Body of pancreas (tissue), 4 donors: Measurements from ENCODE around the gene UBA1. TPM values are rescaled to one million over a fixed set of nuclear protein-coding genes. Genes with fewer than 3 reads are reported as not detected.

Experiments
- ATAC-seq: fragments of 150-250 bp; one replicate; pipeline ENCODE4 v1.9.1; 2016
- DNase-seq, 4 donors: peaks; one replicate each; pipeline ENCODE4 v3.0.0-alpha.2; 2019
- H3K27ac ChIP-seq, 4 donors: fragments of 200-600 bp; sonication (generic); 1 replicate in 3 of 4; 2 replicates in 1 of 4; pipeline versions ENCODE4 v1.5.1 to v1.6.1; 2016 to 2019; ENCODE audit warnings: mild to moderate bottlenecking in 1 of 4, mixed read lengths in 1 of 4, moderate library complexity in 1 of 4
- H3K27me3 ChIP-seq, 2 donors: fragments of 200-600 bp; sonication (generic); one replicate each; pipeline ENCODE4 v1.6.0; 2016; ENCODE audit warnings: mild to moderate bottlenecking in 1 of 2
- H3K36me3 ChIP-seq, 2 donors: fragments of 200-600 bp; sonication (generic); replicated peaks in 1 of 2; 2 replicates each; pipeline ENCODE4 v1.5.1; 2016; ENCODE audit warnings: low read depth in 2 of 2; ENCODE audit not compliant: insufficient read depth in 1 of 2
- H3K4me1 ChIP-seq: fragments of 200-600 bp; sonication (generic); one replicate; pipeline ENCODE4 v1.6.0; 2016
- H3K4me3 ChIP-seq, 2 donors: fragments of 200-600 bp; sonication (generic); 1 replicate in 1 of 2; 2 replicates in 1 of 2; pipeline ENCODE4 v1.5.1; 2016 to 2019
- H3K9me3 ChIP-seq, 3 donors: fragments of 200-600 bp; sonication (generic); 1 replicate in 2 of 3; 2 replicates in 1 of 3; pipeline ENCODE4 v1.5.1; 2016
- CTCF ChIP-seq, 7 experiments: fragments of 450-650 bp in 4 of 7; fragments of 200-600 bp in 3 of 7; sonication (generic) in 3 of 7; IDR thresholded peaks; one replicate each; pipeline ENCODE4 v1.5.1; 2016 to 2019; ENCODE audit warnings: antibody characterized with exemption in 7 of 7
- POLR2A ChIP-seq, 3 donors: fragments of 450-650 bp; IDR thresholded peaks; one replicate each; pipeline ENCODE4 v1.6.1; 2016; ENCODE audit warnings: antibody characterized with exemption in 3 of 3, mild to moderate bottlenecking in 2 of 3
- WGBS, 2 donors: methylation state at CpG; one replicate each; pipeline ENCODE4 v1.1.5; 2017; 5-methylcytosine and 5-hydroxymethylcytosine counted together
- intact Hi-C: fragments of 100-400 bp; cut with DNase I; formaldehyde crosslinking; loops from one replicate; pipeline ENCODE4 v1.15.1; 2023
- total RNA-seq, 2 donors: library from RNA; depleted of rRNA; stranded (reverse); fragments of >200 nt; gene quantifications; one replicate each; pipeline ENCODE4 v1.1.0, GENCODE V29; 2016

UBA1 gene
- total RNA-seq, 2 donors from 2014 or later = 70.8 to 82.4 TPM

DNA sequence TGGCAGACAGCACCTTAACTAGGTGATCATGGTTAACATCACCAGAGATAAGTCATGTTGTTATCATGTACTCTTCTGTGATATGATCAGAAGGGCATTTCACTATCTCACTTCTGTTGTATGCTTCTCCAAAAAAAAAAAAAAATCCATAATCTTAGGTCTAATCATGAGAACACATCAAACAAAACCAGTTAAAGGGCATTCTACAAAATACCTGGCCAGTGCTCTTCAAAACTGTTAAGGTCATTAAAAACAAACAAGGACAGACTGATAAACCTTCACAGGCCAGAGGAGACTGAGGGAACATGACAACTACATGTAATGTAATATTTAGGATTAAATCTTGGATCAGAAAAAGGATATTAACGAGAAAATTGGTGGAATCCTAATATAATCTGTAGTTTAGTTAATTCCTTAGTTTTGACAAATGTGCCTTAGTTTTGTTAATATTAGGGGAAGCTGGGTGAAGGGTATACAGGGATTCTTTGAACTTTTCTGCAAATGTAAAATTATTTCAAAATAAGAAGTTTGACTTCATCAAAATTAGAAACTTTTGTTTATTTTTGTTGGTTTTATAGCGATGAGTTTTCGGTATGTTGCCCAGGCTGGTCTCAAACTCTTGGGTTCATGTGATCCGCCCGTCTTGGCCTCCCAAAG, 30.6 kb upstream of the UBA1 start:
- H3K36me3 ChIP-seq = no peaks in the 10 kb centered on the region
- TF ChIP-seq POLR2A (IDR thresholded peaks at IDR 0.05) = no peak
- TF ChIP-seq CTCF (IDR thresholded peaks at IDR 0.05) = no peak
- H3K4me3 ChIP-seq = no peak overlapping the region
- intact Hi-C loops = no loop called here
- 96 to 99% methylated on average over 5 of the region's 5 CpGs for WGBS, 2 donors
- H3K9me3 ChIP-seq = no peaks in the 10 kb centered on the region
- no peaks in the 10 kb centered on the region for H3K27me3 ChIP-seq
- H3K4me1 ChIP-seq = no peaks in the 10 kb centered on the region
- no peak overlapping the region for H3K27ac ChIP-seq
- ATAC-seq (no peak), DNase-seq (no peak)

- Histone ChIP-seq H3K9me3 (no peaks in the 10 kb centered on the region), H3K4me1 (no peaks in the 10 kb centered on the region), H3K36me3 (peaks cover 0 to 1% of the 10 kb centered on the region in 2 donors), H3K27me3 (no peaks in the 10 kb centered on the region), H3K4me3 (no peak overlapping the region), H3K27ac (no peak overlapping the region)
- DNase-seq (no peak), ATAC-seq (no peak)
- intact Hi-C loops = no loop called here
- TF ChIP-seq POLR2A (IDR thresholded peaks at IDR 0.05) = no peak
- TF ChIP-seq CTCF (IDR thresholded peaks at IDR 0.05) = no peak
- WGBS, 2 donors = 95 to 100% methylated on average over 3 of the region's 3 CpGs
Measured at GRCh38 chrX:47164420-47164819, 29.2 kb upstream of the UBA1 start.

DNA sequence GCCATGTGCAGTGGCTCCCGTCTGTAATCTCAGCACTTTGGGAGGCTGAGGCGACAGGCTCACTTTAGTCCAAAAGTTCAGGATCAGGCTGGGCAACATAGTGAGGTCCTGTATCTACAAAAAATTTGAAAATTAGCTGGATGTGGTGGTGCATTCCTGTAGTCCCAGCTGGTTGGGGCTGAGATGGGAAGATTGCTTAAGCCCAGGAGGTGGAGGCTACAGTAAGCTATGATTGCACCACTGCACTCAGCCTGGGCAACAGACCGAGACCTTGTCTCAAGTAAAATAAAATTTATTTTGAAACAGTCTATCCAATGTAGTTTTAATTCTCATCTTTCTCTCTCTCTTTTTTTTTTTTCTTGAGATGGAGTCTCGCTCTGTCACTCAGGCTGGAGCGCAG, 27.5 kb upstream of the UBA1 start:
- Histone ChIP-seq H3K27me3 (no peaks in the 10 kb centered on the region), H3K27ac (no peak overlapping the region), H3K4me1 (no peaks in the 10 kb centered on the region), H3K9me3 (no peaks in the 10 kb centered on the region), H3K4me3 (no peak overlapping the region), H3K36me3 (peaks cover 0 to 2% of the 10 kb centered on the region in 2 donors)
- WGBS, 2 donors = 92 to 95% methylated on average over 5 of the region's 5 CpGs
- ATAC-seq (no peak), DNase-seq (no peak)
- intact Hi-C loops = no loop called here
- TF ChIP-seq POLR2A (IDR thresholded peaks at IDR 0.05) = no peak
- TF ChIP-seq CTCF (IDR thresholded peaks at IDR 0.05) = no peak

DNA sequence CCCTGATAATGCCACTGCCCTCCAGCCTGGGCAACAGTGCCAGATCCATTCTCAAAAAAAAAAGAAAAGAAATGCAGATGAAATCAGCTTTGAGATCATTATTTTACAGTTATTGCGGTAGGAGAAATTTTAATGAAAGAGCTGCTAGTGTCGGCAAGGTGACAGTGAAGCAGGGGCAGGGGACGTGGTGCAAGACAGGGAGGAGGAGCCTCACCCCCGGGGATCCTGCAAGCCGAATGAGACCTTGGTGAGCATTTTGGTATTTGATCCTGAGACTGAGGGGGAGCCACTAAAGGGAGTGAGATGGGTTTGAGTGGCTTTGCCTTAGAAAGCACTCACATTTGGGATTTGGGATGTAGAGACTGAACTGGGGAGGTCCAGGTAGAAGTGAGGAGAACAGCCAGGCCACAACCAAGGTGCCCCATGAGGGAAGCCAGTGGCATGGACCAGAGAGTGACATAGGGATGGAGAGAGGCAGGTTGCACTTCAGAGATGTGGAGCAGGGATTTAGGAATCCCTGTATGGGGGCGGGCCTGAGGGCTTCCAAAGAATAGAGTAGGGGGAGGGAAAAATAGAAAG, 25.0 kb upstream of the UBA1 start:
- Histone ChIP-seq H3K27ac (no peak overlapping the region), H3K9me3 (no peaks in the 10 kb centered on the region), H3K27me3 (no peaks in the 10 kb centered on the region), H3K36me3 (peaks cover 0 to 2% of the 10 kb centered on the region in 2 donors), H3K4me3 (no peak overlapping the region), H3K4me1 (no peaks in the 10 kb centered on the region)
- 90 to 91% methylated on average over 5 to 6 of the region's 6 CpGs for WGBS, 2 donors
- ATAC-seq (no peak), DNase-seq (no peak)
- TF ChIP-seq CTCF (IDR thresholded peaks at IDR 0.05) (no peak), POLR2A (IDR thresholded peaks at IDR 0.05) (no peak)
- intact Hi-C loops = no loop called here

DNA sequence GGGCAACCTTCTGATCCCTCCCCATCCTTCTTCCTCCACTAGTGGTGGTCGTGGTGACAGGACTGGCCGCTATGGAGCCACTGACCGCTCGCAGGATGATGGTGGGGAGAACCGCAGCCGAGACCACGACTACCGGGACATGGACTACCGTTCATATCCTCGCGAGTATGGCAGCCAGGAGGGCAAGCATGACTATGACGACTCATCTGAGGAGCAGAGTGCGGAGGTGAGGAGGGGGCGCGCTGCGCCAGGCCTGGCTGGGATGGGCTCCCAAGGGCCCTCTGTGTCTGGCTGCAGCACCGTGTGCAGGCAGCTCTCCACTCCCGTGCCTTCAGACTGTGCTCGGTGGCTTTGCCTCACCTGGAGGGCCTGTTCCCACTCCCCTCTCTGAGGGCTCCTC, 24.4 kb upstream of the UBA1 start:
- 94% methylated on average over 14 of the region's 19 CpGs; no CpG with 5 or more reads in 1 of the 2 donors for WGBS, 2 donors
- intact Hi-C loops = no loop called here
- no peak for TF ChIP-seq POLR2A (IDR thresholded peaks at IDR 0.05)
- TF ChIP-seq CTCF (IDR thresholded peaks at IDR 0.05) = no peak
- no peak overlapping the region for H3K27ac ChIP-seq
- no peak for ATAC-seq
- no peak for DNase-seq
- H3K27me3 ChIP-seq = no peaks in the 10 kb centered on the region
- peaks cover 0 to 2% of the 10 kb centered on the region in 2 donors for H3K36me3 ChIP-seq
- H3K4me3 ChIP-seq = no peak overlapping the region
- H3K4me1 ChIP-seq = no peaks in the 10 kb centered on the region
- H3K9me3 ChIP-seq = no peaks in the 10 kb centered on the region
